Measurements from ENCODE around the gene PCSK2.

DNA sequence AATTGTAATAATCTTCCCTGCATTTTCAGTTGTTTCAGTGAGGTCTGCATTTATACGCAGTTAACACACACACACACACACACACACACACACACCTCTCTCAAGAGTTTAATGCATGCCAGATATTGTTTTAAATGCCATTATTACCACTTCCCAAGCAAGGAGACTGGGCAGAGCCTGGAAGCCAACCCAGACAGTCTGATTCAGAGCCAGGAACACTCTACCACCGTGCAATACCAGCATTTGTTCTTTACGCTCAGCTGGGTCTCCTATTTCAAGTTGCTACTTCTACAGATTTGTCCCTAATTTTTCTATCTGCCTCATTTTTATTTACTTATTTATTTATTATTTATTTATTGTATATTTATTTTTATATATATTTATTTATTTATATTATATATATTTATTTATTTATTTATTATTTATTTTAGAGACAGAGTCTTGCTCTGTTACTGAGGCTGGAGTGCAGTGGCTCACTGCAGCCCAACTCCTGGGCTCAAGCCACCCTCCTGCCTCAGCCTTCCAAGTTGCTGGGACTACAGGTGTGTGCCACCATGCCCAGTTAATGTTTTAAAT, 68.4 kb downstream of the PCSK2 start:
- TF ChIP-seq, protein P1, sequence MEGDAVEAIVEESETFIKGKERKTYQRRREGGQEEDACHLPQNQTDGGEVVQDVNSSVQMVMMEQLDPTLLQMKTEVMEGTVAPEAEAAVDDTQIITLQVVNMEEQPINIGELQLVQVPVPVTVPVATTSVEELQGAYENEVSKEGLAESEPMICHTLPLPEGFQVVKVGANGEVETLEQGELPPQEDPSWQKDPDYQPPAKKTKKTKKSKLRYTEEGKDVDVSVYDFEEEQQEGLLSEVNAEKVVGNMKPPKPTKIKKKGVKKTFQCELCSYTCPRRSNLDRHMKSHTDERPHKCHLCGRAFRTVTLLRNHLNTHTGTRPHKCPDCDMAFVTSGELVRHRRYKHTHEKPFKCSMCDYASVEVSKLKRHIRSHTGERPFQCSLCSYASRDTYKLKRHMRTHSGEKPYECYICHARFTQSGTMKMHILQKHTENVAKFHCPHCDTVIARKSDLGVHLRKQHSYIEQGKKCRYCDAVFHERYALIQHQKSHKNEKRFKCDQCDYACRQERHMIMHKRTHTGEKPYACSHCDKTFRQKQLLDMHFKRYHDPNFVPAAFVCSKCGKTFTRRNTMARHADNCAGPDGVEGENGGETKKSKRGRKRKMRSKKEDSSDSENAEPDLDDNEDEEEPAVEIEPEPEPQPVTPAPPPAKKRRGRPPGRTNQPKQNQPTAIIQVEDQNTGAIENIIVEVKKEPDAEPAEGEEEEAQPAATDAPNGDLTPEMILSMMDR (IDR thresholded peaks at IDR 0.05), result no peak
- TF ChIP-seq POLR2AphosphoS5 (IDR thresholded peaks at IDR 0.05), result no peak
